GM10266 (cell line): Measurements from ENCODE around the gene CLDN4.
A peak's percentile ranks its signal among the peaks of the same experiment; 100 is the strongest.
"Not testable (repeated sequence)": the region's sequence is repeated elsewhere in the genome, so short reads cannot be mapped to it uniquely, and the experiment has no call there.

ENCODE experiments used
- DNase-seq: peaks from one replicate; pipeline ENCODE4 v3.0.0; 2012; ENCODE audit errors: extremely low spot score
- CTCF ChIP-seq: IDR thresholded peaks from 2 replicates; pipeline ENCODE4 v1.5.1; 2012; ENCODE audit warnings: mild to moderate bottlenecking, low read depth; ENCODE audit not compliant: control insufficient read depth, insufficient read depth; ENCODE audit errors: missing control alignments

CLDN4 gene

GRCh38 chr7:73840715-73841379 lies 10.1 kb downstream of the CLDN4 start:
- DNase-seq = peak; percentile 13
- no peak for TF ChIP-seq CTCF

- DNase-seq = no peak
- TF ChIP-seq CTCF = no peak
These were observed 10.9 kb downstream of the CLDN4 start for GRCh38 chr7:73841689-73842066.

GRCh38 chr7:73842067-73842976 lies 11.5 kb downstream of the CLDN4 start, which contains the start of gene METTL27:
TSS of gene METTL27 (minus strand) at chr7:73842516. CDS start at chr7:73842140, 376 bp downstream.
- TF ChIP-seq CTCF = no peak
- peak; percentile 97 for DNase-seq

GRCh38 chr7:73844131-73844547 lies 13.3 kb downstream of the CLDN4 start:
- no peak for DNase-seq
- no peak for TF ChIP-seq CTCF

GRCh38 chr7:73844848-73845460 lies 14.2 kb downstream of the CLDN4 start:
- no peak for TF ChIP-seq CTCF
- DNase-seq = no peak

- DNase-seq = not testable (repeated sequence)
These were observed 15.0 kb downstream of the CLDN4 start for GRCh38 chr7:73845701-73846195.

GRCh38 chr7:73847941-73848723 lies 17.3 kb downstream of the CLDN4 start:
- TF ChIP-seq CTCF = no peak
- no peak for DNase-seq
